K562 (cell line): ENCODE data around the gene FRMD4A. TPM values are rescaled to one million over a fixed set of nuclear protein-coding genes. Genes with fewer than 3 reads are reported as not detected.

Experiments used
- ZNF124 ChIP-seq: sonication (generic); formaldehyde crosslinking; IDR thresholded peaks from 2 replicates; pipeline ENCODE4 v1.8.1; 2022; ENCODE audit warnings: missing genetic modification reagents
- ZNF318 ChIP-seq, 2 experiments: fragments of 450-650 bp; IDR thresholded peaks; 2 replicates each; pipeline ENCODE4 v1.6.1; 2016; ENCODE audit warnings: mild to moderate bottlenecking in 2 of 2, borderline replicate concordance in 1 of 2, low read depth in 1 of 2, moderate library complexity in 1 of 2
- polyA plus RNA-seq, 8 experiments: library from polyadenylated mRNA; depleted of rRNA in 4 of 8; stranded (reverse) in 5 of 8; unstranded in 3 of 8; fragments of >200 nt; fragmentation: Nextera tagmentation in 2 of 8; fragmentation: Illumina TruSeq in 1 of 8; extraction: Ambion mirVana in 2 of 8; extraction: Trizol in 1 of 8; gene quantifications; 2 replicates each; pipeline versions ENCODE4 v1.2.1 to v1.2.3, GENCODE V29; 2011 to 2014; ENCODE audit warnings: inconsistent platforms in 1 of 8, missing spikeins in 1 of 8
- total RNA-seq, 7 experiments: library from RNA; depleted of rRNA in 6 of 7; stranded (reverse); fragments of >200 nt in 6 of 7; fragmentation: Illumina TruSeq in 2 of 7; extraction: Trizol in 2 of 7; gene quantifications; 2 replicates each; pipeline versions ENCODE4 v1.2.1 to v1.2.3, GENCODE V29; 2011 to 2021; ENCODE audit warnings: low replicate concordance in 1 of 7

The FRMD4A gene
- total and polyA plus RNA-seq, 9 of the 15 experiments (the other 6 are each of a cell fraction or from before 2014, with no cell fraction given): 0.80 to 5.2 (median 3.0) TPM

GRCh38 chr10:14171336-14171735 is 159.4 kb downstream of the FRMD4A start (continued):
- TF ChIP-seq ZNF318 (IDR thresholded peaks at IDR 0.05; ENCODE audit: borderline replicate concordance in 1 of 2, low read depth in 1 of 2) (no peak), ZNF124 (CRISPR knock-in tag) (no peak)
